Neural progenitor cell (in vitro differentiated cells): ENCODE data around the gene STIM1.

ENCODE experiments used
- CTCF ChIP-seq: fragments of 200-600 bp; sonication (generic); IDR thresholded peaks from 2 replicates; pipeline ENCODE4 v1.5.1; 2017; ENCODE audit warnings: antibody characterized with exemption, mild to moderate bottlenecking
- EZH2 ChIP-seq: fragments of 200-600 bp; sonication (generic); IDR thresholded peaks from 2 replicates; pipeline ENCODE4 v1.6.1; 2017; ENCODE audit warnings: antibody characterized with exemption, mild to moderate bottlenecking, moderate library complexity

GRCh38 chr11:4125141-4125540, 269.7 kb downstream of the STIM1 start:
- TF ChIP-seq CTCF: no peak
- no peak for TF ChIP-seq EZH2
